ENCODE data around the gene FAM20A. TPM values are rescaled to one million over a fixed set of nuclear protein-coding genes. Genes with fewer than 3 reads are reported as not detected.
A peak's percentile ranks its signal among the peaks of the same experiment; 100 is the strongest.

The FAM20A gene
- 0.10 TPM in 1 of 2 replicates, not detected in the other for total RNA-seq (2014; rRNA removed; shearing (Covaris generic))
- polyA plus RNA-seq (2014; cell fraction: nucleus; rRNA removed), result not detected in 2 replicates

DNA sequence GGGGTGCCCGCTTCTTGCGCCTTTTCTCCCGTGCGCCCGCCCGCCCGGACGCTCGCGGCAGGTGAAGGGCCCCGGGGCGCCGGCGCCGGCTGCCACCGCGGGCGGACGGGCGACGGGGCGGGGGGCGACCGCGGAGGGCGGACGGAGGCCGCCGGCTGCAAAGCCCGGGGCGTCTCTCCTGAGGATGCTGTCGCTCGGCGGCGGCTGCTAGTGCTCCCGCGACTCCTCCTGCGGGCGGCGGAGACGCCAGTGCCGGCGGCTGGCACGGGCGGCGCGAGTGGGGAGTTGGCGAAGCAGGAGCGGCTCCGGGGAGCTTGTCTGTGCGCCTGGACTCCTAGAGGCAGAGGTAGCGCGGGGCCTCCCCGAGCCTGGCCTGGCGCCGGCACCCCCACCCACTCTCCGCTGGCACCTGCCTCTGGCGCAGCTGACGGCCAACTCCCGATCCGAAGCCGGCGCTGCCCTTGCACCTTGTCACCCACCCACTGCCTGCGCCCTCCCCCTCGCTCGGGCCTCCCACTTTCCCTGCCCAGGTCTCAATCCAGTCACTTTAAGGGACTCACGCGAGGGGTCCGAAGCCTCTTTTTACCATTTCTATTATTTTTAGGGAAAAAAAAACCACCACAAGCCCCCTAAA, at the start of gene FAM20A:
Gene FAM20A, minus strand, starts transcription at position 437 of the 634 bp plus-strand sequence. CDS start 701 bp downstream, outside the sequence.
- DNase-seq (ENCODE audit: extremely low read depth, low read depth), result no peak

GRCh38 chr17:68649324-68649723, 48.2 kb upstream of the FAM20A start:
- no peak for DNase-seq (ENCODE audit: extremely low read depth, low read depth)

DNA sequence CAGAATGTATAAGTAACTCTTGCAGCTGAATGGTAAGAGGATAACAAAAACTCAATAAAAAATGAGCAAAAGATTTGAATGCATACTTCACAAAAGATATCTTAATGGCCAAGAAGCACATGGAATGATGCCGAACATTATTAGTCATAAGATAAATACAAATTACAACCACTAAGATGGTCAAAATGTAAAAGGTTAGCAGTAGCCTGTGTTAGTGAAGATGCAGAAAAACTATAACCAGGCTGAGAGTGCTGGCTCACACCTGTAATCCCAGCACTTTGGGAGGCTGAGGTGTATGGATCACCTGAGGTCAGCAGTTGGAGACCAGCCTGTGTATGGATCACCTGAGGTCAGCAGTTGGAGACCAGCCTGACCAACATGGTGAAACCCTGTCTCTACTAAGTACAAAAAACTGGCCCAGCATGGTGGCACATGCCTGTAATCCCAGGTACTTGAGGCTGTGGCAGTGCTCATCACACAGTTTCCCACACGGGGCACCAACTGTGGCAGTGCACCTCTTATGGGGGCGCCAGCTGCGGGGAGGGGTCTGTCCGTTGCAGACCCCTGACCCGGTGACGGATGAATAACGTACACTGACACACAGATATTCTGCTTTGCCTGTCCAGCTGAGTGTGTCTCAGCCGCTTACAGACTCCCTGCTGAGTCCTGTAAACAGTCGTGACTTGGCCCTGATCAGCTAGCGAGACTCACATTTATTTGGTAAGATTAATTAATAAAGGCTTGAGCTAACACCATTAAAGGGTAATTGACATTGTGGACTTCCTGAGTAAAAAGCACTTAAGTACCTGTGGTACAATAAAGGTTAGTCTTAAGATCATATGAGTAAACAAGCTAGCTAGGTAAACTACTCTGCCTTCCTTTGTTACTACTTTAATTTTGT, 45.7 kb upstream of the FAM20A start:
- no peak for DNase-seq (ENCODE audit: extremely low read depth, low read depth)

- DNase-seq (ENCODE audit: extremely low read depth, low read depth), result no peak
These were observed 40.9 kb upstream of the FAM20A start for GRCh38 chr17:68642118-68642412.

DNA sequence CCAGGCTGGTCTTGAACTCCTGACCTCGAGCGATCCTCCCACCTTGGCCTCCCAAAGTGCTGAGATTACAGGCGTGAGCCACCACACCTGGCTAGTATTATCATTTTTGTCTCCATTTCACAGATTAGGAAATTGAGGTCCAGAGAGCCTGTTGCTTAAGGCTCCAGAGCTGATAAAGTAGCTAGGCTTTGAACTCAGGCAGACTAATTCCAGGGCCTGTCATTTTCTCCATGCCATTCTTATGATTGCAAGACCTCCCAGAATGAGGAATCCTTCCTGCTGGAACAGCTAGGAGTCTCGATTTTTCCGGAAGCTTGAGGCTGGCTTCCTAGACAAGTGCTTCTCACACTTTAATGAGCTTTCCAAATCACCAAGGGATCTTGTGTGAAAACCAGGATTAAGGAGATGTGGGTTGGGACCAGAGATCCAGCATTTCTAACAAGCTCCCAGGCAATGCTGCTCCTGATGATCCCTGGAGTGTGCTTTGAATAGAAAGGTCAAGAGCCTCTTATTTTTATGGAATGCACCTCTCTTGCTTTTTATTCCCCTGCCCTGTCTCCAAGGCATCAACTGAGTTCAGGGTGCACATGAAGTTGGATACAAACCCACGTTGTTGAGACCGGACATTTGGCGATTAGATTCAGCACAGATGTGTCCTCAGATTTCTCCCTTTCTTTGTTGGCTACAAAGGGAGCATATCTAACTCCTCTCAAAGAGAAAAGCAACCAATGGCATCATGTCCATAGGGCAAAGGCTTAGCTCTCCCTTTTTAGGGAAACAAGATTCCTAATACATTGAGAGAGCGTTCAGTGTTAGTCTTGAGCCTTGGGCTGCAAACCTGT, 40.3 kb upstream of the FAM20A start:
- DNase-seq (ENCODE audit: extremely low read depth, low read depth), result no peak

- DNase-seq (ENCODE audit: extremely low read depth, low read depth), result no peak
These were observed 39.2 kb upstream of the FAM20A start for GRCh38 chr17:68640242-68640989.

DNA sequence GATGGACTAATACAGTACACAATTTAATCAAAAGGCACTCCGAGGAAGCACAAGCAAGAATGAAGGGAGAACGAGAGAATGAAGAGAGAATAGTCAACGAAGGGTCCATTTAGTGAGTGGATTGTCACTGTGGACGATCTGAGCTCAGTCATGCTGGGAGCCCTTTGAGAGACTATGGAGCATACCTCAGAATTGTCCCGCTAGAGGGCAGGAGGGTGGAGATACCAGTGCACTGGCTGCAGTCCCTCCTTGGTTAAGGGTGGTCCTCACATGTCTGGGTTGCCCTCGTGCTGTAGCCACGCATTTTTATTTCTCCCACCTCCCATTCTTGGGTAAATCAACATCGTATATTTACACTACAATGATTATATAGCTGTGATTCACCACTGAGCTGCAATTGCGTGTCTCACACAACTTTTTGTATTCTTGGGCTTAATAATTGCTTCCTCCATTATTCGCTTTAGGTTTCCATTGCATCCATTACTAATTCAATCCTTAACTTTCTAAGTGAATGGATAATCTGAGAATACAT, 33.2 kb upstream of the FAM20A start:
- no peak for DNase-seq (ENCODE audit: extremely low read depth, low read depth)

- no peak for DNase-seq (ENCODE audit: extremely low read depth, low read depth)
These were observed 27.4 kb upstream of the FAM20A start for GRCh38 chr17:68628576-68628957.

GRCh38 chr17:68627956-68628575, 26.9 kb upstream of the FAM20A start:
- no peak for DNase-seq (ENCODE audit: extremely low read depth, low read depth)

DNA sequence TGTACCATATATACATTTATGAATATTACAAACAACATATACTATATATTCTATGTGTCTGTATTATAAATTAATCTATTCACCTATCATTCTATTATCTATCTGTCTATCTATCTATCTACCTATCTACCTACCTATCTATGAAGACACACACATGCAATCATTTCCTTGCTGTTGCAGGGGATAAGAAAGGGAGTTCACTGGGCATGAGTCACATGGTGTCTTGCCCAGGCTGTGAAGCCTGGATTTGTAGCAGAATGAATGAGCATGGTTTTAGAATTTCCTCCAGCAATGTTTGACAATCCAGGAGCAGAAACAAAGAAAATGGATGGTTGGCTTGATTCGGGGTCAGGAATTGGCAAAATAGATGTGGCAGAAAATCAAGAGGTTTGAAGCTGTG, 23.2 kb upstream of the FAM20A start:
- DNase-seq (ENCODE audit: extremely low read depth, low read depth), result no peak

DNA sequence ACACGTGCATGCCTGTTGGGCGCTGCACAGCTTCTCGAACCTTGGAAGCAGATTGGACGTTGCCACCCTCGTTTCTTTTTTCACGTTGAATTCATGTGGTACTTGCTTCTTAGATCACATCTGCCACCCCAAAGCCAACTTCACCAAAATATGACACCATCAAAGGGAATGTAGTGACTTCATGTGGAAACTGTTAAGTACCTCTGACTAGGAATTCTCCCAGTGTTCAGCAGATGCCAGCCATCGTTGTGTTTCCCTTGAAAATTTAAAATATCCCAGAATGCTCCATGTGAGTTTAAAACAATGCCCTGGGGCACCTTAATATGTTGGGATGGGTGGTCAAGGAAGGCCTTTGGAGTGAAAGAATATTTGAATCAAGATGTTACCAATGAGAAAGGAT, 22.6 kb upstream of the FAM20A start:
- DNase-seq (ENCODE audit: extremely low read depth, low read depth), result no peak

- DNase-seq (ENCODE audit: extremely low read depth, low read depth), result no peak
These were observed 21.3 kb upstream of the FAM20A start for GRCh38 chr17:68622423-68622822.

DNA sequence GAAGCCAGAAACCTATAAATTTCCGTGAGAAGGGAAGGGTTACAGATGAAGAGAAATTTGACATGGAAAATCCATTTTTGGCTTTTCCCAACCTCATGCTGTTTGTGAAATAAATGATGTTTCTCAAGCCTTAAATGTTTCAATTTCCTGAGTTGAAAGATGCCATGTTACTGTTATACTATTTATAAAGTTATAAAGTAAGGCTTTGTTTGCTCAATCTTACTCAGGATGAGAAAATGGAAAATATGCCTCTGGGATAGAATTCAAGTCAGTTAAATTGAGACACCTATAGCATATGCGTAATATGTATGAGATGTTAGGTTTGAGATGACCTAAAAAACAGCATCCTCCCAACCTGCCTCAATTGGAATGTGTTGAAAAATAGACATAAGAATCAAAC, 19.9 kb upstream of the FAM20A start:
- DNase-seq (ENCODE audit: extremely low read depth, low read depth), result no peak

GRCh38 chr17:68616334-68616733, 15.2 kb upstream of the FAM20A start:
- DNase-seq (ENCODE audit: extremely low read depth, low read depth), result no peak

DNA sequence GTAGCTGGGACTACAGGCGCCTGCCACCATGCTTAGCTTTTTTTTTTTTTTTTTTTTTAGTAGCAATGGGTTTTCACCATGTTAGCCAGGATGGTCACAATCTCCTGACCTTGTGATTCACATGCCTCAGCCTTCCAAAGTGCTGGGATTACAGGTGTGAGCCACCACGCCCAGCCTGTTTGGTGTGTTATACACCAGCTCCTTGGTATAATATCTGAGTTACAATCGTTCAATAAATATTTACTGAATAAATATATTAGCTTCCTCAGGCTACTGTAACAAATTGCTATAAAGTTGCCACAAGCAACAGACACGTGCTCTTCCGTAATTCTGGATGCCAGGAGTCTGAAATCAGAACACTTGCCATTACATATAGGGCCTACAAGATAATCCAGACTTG, 13.6 kb upstream of the FAM20A start:
- DNase-seq (ENCODE audit: extremely low read depth, low read depth), result no peak

GRCh38 chr17:68613739-68614298, 12.7 kb upstream of the FAM20A start:
- DNase-seq (ENCODE audit: extremely low read depth, low read depth), result peak; percentile 56

- DNase-seq (ENCODE audit: extremely low read depth, low read depth), result no peak
These were observed 11.7 kb upstream of the FAM20A start for GRCh38 chr17:68612923-68613292.

- no peak for DNase-seq (ENCODE audit: extremely low read depth, low read depth)
These were observed 11.2 kb upstream of the FAM20A start for GRCh38 chr17:68612209-68612922.
